OCI-LY3 (cell line): ENCODE measurements around the gene SLC8A1.

Experiments
- H2AFZ ChIP-seq: fragments of 200-600, 300-600 bp; shearing (Covaris generic); 2 replicates; pipeline ENCODE4 v1.6.0; 2014; ENCODE audit warnings: antibody characterized with exemption, low read depth, low read length
- H3K27ac ChIP-seq: fragments of 200-600, 300-600 bp; sonication (generic); 2 replicates; pipeline ENCODE4 v1.5.1; 2014; ENCODE audit warnings: mild to moderate bottlenecking, low read length, moderate library complexity, mixed read lengths
- H3K27me3 ChIP-seq: fragments of 200-600, 300-600 bp; sonication (generic); 2 replicates; pipeline ENCODE4 v1.6.1; 2014; ENCODE audit warnings: low read depth, low read length, mixed read lengths
- H3K36me3 ChIP-seq: fragments of 200-600, 300-600 bp; sonication (generic); replicated peaks from 2 replicates; pipeline ENCODE3; 2014; ENCODE audit warnings: low read depth, low read length, mixed read lengths
- H3K4me1 ChIP-seq: fragments of 300-600, 200-600 bp; sonication (generic); 2 replicates; pipeline ENCODE4 v1.6.1; 2014; ENCODE audit warnings: low read length, mixed read lengths
- H3K4me2 ChIP-seq: fragments of 200-600, 300-600 bp; sonication (generic); 2 replicates; pipeline ENCODE4 v1.6.1; 2014; ENCODE audit warnings: low read length, mixed read lengths
- H3K4me3 ChIP-seq: fragments of 300-600, 200-600 bp; sonication (generic); 2 replicates; pipeline ENCODE4 v1.5.1; 2014; ENCODE audit warnings: antibody characterized with exemption, mild to moderate bottlenecking, low read length, moderate library complexity
- H3K79me2 ChIP-seq: fragments of 300-600, 200-600 bp; shearing (Covaris generic); 2 replicates; pipeline ENCODE4 v1.6.1; 2014; ENCODE audit warnings: mild to moderate bottlenecking, low read length, mixed read lengths
- H3K9ac ChIP-seq: fragments of 300-600, 200-600 bp; shearing (Covaris generic); 2 replicates; pipeline ENCODE4 v1.6.0; 2014; ENCODE audit warnings: mild to moderate bottlenecking, low read length, moderate library complexity
- H3K9me3 ChIP-seq: fragments of 200-600, 300-600 bp; shearing (Covaris generic); 2 replicates; pipeline ENCODE4 v1.6.1; 2014; ENCODE audit warnings: low read length, mixed read lengths; ENCODE audit not compliant: insufficient read depth
- H4K20me1 ChIP-seq: fragments of 200-600, 300-600 bp; sonication (generic); 2 replicates; pipeline ENCODE4 v1.6.1; 2016; ENCODE audit warnings: low read length, mixed read lengths; ENCODE audit not compliant: insufficient read depth
- CTCF ChIP-seq: fragments of 200-600, 300-600 bp; sonication (generic); IDR thresholded peaks from 2 replicates; pipeline ENCODE4 v1.5.1; 2014; ENCODE audit warnings: antibody characterized with exemption, low read length, low read depth
- EZH2phosphoT487 ChIP-seq: fragments of 200-600 bp; shearing (Covaris generic); IDR thresholded peaks from 2 replicates; pipeline ENCODE4 v1.6.1; 2018; ENCODE audit warnings: antibody characterized with exemption, mixed run types, low read depth

Gene SLC8A1

GRCh38 chr2:40304340-40304739 lies 147.6 kb downstream of the SLC8A1 start:
- Histone ChIP-seq H4K20me1 (no peaks in the 10 kb centered on the region), H3K36me3 (no peaks in the 10 kb centered on the region), H3K4me2 (no peak overlapping the region), H3K27me3 (no peaks in the 10 kb centered on the region), H3K27ac (no peak overlapping the region), H3K4me1 (no peaks in the 10 kb centered on the region), H3K9ac (no peak overlapping the region), H3K9me3 (no peaks in the 10 kb centered on the region), H2AFZ (no peak overlapping the region), H3K4me3 (no peak overlapping the region), H3K79me2 (no peaks in the 10 kb centered on the region)
- TF ChIP-seq EZH2phosphoT487 (no peak), CTCF (no peak)

GRCh38 chr2:40303746-40304145 lies 148.1 kb downstream of the SLC8A1 start:
- H3K79me2 ChIP-seq: no peaks in the 10 kb centered on the region
- H4K20me1 ChIP-seq: no peaks in the 10 kb centered on the region
- H3K27me3 ChIP-seq: no peaks in the 10 kb centered on the region
- no peak overlapping the region for H3K9ac ChIP-seq
- H3K9me3 ChIP-seq: no peaks in the 10 kb centered on the region
- no peak overlapping the region for H3K27ac ChIP-seq
- H2AFZ ChIP-seq: no peak overlapping the region
- TF ChIP-seq CTCF (no peak), EZH2phosphoT487 (no peak)
- H3K4me2 ChIP-seq: no peak overlapping the region
- no peak overlapping the region for H3K4me3 ChIP-seq
- H3K4me1 ChIP-seq: no peaks in the 10 kb centered on the region
- no peaks in the 10 kb centered on the region for H3K36me3 ChIP-seq

GRCh38 chr2:40302751-40303325 lies 149.1 kb downstream of the SLC8A1 start:
- no peaks in the 10 kb centered on the region for H3K36me3 ChIP-seq
- H3K79me2 ChIP-seq: no peaks in the 10 kb centered on the region
- H3K9ac ChIP-seq: no peak overlapping the region
- no peak overlapping the region for H3K4me2 ChIP-seq
- no peaks in the 10 kb centered on the region for H3K27me3 ChIP-seq
- H3K4me3 ChIP-seq: no peak overlapping the region
- TF ChIP-seq CTCF (no peak), EZH2phosphoT487 (no peak)
- no peaks in the 10 kb centered on the region for H3K9me3 ChIP-seq
- H3K27ac ChIP-seq: no peak overlapping the region
- H2AFZ ChIP-seq: no peak overlapping the region
- H3K4me1 ChIP-seq: no peaks in the 10 kb centered on the region
- no peaks in the 10 kb centered on the region for H4K20me1 ChIP-seq

- TF ChIP-seq EZH2phosphoT487 (no peak), CTCF (no peak)
- H3K9me3 ChIP-seq: no peaks in the 10 kb centered on the region
- no peak overlapping the region for H3K4me3 ChIP-seq
- no peaks in the 10 kb centered on the region for H3K36me3 ChIP-seq
- no peaks in the 10 kb centered on the region for H3K27me3 ChIP-seq
- no peaks in the 10 kb centered on the region for H4K20me1 ChIP-seq
- no peak overlapping the region for H2AFZ ChIP-seq
- no peaks in the 10 kb centered on the region for H3K79me2 ChIP-seq
- H3K4me1 ChIP-seq: no peaks in the 10 kb centered on the region
- no peak overlapping the region for H3K9ac ChIP-seq
- H3K27ac ChIP-seq: no peak overlapping the region
- H3K4me2 ChIP-seq: no peak overlapping the region
Observed at GRCh38 chr2:40300391-40300790, 151.5 kb downstream of the SLC8A1 start.
